ENCODE results near the gene ZMIZ1.

The ZMIZ1 gene

DNA sequence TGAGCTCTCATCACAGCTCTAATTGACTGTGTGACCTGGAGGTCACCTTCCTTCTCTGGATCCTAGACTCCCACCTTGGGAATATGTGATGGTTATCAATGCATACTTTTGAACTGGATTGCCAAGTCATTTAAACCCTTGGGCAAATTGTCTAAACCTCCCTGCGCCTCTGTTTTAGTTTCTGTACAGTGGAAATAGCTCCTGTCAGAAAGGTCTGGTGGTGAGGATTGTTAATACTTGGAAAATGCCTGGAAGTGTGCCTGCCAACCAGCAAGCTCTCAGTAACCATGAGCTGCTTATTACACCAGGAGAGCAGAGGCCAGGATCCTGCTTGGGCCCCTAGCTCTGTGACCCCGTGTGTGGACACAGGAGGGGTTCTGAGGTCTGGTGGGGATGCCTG lies 169.8 kb downstream of the ZMIZ1 start:
- no peak for DNase-seq

DNA sequence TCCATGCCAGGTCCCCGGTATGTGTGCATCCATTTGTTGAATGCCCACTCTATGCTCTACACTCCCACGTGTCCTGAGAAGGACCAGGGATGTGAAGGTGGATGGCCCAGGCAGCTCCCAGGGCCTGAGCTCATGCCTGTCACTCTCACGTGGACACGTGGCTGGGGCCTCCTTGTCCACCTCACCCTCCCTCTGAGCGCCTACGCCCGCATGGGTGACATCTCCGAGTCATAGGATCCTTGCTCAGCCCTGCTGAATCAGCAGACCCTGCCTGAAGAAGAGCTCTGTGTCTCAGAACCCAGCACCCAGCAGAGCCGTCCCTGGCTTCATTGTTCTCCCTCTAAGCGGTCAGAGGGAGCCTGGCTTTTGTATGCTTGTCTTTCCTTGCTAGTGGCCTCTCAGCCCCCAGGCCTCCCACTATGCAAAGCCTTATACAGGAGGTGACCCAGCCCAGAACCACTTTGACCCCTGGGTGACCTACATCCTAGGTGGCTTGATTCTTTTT lies 170.6 kb downstream of the ZMIZ1 start:
- no peak for DNase-seq

DNA sequence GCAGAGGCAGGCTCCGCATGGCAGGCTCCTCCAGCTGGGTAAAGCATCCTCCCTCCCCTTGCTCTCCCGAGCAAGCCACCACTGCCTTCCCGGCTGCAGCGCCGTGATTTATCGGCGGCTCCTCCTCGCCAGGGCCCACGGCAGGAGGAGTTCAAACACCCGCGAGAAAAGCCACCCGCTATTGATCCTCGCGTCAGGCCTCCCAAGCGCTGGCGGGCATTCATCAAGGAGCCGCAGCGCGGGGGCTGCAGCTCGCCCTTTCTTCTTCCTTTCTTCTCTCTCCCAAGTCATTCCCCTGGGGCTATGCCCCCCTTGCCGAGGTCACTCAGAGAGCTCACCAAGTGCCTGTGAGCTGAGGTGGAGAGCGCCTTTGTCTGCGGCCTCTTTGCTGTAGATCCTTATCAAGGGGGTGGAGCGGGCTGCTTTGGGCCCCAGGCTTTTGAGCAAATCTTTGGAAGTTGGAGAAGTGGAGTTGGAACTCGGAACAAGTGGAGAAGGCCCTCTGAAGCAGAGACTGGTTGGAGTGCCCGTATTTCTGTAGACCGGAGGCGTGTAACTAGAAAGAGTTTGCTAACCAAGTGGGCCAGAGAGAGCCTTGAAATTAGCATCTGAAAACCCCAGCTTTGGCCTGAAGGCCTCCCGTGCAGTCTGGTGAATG lies 171.3 kb downstream of the ZMIZ1 start:
- DNase-seq: no peak

DNA sequence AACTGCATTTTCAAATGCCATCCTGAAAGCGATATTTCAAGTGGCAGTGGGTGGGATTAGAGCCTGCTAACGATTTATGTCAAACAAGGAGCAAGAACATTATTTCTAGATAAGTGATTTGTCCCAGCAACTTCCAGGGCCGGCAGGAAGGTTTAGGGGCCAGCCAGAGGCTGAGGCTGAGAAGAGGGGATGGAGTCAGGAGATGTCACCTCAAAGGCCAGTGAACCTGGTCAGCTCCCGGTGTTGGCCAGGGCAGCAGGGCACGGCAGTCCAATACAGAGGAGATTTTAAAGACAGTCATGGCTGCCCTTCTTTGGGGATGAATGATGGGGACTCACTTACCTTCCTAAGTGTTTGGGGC lies 172.8 kb downstream of the ZMIZ1 start:
- no peak for DNase-seq

DNA sequence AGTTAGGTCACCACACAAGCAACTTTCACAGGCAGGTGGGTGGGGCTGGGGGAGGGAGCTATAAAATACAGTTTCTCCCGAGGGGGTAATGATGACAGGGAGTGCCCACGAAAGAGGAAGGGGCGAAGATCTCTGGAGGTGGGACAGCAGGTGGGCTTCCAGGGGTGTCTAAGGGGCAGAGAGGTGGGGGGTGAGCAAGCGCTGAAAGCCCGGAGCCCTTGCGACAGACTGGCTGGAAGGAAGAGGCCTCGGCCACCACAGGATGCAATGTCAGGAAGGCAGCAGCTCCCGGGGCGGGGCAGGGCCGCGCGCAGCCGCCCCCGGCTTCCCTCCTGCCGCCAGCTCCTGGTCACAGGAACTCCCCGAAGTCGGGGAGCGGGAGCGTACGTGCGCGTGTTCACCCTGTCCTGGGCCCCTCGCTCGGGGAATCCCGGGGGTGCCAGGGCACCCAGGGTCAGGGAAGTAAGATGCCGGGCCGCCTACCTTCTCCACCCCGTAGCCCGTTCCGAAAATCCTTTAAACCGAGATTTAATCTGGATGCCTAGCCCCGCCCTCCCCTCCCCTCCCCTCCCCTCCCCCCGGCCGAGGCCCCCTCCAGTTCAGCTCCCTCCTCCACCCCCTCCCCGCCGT lies 173.3 kb downstream of the ZMIZ1 start:
- no peak for DNase-seq

DNA sequence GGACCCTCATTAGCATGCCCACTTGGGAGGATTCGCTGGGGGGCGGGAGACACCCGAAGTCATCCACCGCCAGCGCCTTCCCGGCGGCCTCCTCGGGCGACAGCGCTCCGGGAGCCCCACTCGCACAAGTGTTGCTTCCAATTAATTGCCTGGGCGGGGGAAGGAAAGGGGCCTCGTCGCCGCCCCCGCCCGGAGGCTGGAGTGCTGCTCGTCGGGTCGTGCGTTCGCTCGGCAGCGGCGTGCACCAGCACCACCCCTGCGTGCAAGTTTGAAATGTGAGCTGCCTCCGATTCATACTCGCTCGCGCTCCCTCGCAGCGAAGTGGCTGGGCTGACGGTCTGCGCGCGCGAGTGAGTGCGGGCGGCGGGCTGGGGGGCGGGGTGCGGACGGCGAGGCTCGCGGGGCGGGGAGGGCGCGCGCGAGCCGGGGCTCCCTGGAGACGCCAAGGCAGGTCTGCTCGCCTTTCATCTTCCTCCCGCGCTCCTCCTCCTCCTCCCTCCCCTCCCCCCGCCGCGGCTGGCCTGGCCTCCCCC lies 173.9 kb downstream of the ZMIZ1 start:
- DNase-seq: no peak

DNA sequence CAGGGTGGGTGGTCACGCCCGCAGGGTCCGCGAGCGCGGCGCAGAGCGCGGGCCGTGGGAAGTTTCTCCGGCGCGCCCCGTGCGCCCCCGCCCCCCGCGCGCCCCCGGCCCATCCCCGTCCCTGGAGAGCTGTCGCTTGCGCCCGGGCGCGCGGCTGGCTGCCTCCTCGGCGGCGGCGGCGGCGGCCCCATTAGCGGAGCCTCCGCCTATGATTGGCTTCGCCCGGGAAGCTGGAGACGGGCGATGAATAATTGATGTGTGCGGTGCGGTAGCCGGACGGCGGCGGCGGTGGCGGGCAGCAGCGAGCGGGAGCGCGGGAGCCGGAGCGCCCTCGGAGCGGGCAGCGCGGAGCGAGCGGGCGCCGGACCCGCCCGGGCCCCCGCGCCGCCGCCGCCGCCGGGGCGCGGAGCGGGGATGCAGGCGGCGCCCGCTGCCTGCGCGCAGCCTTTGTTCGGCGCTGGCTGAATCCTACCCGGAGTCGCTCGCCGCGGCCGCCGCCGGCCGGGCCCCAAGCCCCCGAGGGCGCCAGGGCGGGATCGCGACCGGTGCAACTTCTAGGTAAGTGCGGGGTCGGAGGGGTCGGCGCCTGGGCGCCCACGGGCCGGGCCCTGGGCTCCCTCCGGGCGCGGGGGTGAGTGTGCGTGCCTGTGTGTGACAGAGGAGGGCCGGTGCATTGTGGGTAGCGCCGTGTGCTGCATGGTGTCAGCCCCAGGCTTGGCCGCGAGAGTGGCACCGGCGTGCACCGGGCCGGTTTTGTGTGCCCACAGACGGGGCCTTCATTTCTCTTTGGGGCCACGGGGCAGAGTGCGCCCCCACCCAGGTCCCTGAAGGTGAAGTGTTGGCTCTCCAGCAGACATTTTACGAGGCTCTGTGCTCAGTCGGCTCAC lies 174.7 kb downstream of the ZMIZ1 start:
- no peak for DNase-seq

DNA sequence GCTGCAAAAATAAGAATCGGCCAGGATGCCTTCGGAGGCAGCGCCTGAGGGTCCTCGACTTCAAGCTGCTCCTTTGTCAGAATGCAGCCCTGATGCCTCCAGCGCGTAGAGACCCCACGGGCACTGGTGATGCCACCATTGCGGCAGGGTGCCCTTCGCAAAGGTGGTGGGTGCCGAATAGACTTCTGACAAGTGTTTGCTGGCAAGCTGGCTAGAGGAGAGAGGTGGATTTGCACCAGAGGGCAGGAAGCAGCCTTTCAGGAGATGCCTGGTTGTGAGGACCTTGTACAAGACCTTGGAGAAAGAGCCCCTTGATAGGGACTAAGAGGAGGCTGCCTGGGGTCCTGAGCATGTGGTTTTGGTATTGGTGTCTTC lies 175.3 kb downstream of the ZMIZ1 start:
- DNase-seq: no peak

DNA sequence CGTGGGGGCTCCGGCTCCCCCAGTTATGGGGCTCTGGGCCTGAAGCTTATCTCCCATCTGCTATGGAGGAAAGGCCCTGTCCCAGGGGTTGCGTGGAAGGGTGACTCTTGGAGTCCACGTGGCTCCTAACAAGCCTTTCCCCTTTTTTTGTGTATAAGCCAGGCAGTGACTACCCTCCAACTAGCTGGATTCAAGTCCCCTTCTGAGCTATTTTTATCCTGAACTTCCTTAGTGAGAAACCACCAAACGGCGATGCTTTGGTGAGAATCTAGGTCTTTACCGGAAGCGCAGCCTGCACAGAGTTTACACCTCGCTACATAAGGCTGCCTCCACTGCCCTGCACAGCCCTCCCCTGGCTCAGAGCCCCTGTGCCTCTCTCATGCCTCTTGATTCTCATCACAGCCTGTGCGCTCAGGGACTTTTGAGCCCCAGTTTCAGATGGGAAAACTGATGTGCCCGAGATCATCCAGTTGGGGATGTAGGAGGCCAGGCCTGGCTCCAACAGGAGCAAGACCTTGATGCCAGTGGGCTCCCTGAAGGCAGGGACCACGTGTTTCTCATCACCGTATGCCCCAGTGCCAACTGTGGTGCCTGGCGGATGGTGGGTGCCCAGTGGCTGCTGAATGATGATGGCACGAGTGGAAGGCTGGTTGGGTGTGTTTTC lies 176.2 kb downstream of the ZMIZ1 start:
- DNase-seq: no peak

DNA sequence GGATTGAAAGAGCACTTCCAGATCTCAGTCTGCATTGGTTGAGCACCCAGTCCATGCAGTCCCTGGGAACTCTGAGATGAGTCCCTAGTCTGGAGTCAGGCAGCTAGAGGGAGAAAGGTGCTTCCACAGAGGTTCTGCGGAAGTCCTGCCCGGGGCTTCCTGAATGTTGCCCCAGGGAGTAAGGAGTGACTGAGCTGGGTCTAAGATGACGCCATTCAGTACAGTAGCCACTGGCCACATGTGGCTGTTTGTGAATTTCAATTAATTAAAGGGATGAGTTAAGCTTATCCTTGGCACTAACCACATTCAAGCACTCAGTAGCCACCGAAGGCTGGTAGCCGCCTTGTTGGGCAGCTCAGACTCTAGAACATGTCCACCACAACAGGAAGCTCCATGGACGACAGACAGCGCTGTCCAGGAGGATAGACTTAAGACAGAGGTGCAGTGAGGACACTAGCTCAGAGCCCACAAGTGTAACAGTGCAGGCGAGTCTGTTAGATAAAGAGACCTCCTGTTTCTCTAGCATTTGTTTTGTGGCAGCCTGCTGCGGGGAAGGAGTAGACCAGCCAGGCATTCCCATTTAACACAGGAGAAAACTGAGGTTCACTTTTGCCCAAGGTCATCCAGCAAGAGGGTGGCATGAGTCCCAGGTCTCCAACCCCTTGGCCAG lies 176.9 kb downstream of the ZMIZ1 start:
- no peak for DNase-seq

DNA sequence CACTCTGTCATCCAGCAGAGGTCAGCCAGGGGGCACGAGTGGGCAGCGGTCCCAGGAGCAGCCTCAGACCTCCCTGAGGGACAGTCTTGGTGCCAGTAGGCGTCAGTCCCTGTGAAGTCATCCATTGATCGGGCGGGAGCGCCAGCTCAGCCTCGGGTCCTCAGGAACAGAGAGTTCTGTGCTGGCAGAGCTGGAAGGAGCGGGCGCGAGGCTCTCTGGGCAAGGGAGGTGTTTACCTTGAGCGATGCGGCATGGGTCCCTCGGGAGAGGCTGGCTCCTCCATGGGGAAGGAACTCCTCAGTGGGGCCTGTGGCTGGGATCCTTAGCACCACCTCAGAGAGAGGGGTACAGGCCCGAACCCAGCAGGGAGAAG lies 177.4 kb downstream of the ZMIZ1 start:
- no peak for DNase-seq

DNA sequence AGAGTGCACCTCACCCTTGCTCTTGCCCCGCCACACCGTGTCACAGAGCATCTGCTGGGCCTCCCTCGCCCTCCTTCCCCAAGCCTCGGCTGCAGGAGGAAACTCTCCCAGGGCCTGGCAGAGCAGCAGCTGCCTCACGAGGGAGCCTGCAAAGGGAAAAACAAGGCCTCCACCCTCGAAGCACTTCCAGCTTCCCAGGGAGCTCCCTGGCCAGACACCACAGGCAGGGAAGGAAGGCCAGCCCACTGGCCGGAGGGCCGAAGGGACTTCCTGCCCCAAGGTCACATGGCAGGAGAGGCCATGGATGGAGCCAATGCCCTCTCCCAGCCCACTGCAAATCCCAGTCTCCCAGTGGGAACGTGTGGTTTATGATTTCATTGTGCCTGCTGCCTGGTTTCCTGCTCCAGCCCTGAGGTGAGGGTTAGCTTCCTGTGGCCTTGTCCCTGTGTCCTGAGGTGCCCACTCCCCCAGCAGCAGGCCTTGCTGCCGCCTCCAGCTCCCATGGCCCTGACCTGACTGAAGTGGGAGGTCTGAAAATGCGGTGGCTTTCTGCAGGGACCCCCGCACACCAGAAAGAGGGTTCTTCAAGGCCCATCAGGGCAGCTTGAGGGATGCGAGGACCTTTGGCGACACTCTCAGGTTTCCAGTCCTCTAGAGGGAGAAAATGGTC lies 178.0 kb downstream of the ZMIZ1 start:
- no peak for DNase-seq

DNA sequence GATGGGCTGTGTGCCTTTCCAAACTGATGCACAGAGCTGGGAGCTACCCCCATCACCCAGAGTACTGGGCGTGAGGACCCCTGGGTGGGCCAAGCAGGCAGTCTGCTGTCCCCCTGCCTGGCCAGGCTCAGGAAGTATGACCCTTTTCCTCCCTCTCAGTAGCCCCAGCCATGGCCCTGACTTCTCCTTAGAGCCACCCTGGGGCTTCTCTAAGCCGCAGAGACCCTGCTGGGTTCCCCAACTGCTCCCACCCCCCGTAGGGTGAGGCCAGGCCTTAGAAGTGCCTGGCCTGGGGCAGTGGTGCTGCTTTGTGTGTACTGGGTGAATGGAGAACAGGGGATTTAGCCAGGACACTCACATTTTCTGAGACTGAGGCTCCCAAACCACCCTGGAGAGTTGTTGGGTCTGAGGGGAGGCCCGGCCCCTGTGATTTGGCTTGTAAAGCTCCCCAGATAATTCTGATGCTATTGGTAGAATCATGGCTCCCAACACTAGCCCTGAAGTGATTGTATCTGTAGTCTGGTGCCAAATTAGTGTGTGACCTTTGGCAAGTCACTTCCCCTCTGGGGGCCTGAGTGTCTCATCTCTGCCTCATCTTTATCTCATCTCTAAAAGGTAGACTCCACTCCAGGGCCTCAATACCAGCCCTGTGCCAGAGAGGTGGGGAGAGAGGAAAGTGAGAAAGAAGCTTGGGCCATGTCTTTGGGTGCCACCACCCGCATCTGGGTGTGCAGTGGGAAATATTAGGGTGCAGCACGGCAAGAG lies 178.8 kb downstream of the ZMIZ1 start:
- no peak for DNase-seq

DNA sequence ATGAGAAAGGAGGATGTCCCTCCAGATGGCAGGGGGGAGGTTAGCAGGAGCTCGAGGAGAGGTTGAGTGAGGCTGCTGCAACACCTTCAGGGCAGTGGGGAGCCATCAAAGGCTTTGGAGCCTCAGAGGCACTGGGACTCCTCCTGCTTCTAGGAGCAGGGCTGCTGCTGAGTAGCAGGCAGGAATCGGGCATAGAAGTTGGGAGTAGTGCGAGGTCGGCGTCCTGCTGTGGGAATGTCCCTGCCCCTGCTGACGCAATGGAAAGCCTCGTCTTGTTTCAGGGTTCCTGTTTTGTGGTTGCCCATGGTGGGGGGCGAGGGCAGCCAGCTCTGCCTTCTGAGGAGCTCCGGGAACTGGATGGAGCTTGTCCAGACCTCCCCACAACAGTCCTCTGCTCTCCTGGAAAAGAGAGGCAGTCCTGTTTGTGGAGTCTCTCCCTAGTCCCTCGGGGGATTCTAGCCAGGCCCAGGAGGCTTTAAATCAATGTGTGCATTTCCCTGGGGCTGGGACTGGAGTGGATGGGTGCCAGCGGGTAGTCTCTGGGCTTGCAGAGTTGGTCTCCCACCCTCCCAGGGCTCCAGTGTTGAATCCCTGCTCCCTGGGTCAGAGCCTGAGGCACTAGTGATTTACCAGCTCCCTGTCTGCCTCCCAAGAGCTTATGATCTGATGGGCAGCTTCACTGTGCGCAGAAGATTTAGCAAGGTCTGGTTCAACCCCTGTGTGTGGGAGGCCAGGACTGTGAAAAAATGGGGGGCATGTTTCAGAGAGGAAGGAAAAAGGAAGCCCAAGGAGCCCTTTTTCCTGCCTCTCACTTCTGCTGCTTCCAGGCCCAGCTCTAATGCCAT lies 179.8 kb downstream of the ZMIZ1 start:
- no peak for DNase-seq

DNA sequence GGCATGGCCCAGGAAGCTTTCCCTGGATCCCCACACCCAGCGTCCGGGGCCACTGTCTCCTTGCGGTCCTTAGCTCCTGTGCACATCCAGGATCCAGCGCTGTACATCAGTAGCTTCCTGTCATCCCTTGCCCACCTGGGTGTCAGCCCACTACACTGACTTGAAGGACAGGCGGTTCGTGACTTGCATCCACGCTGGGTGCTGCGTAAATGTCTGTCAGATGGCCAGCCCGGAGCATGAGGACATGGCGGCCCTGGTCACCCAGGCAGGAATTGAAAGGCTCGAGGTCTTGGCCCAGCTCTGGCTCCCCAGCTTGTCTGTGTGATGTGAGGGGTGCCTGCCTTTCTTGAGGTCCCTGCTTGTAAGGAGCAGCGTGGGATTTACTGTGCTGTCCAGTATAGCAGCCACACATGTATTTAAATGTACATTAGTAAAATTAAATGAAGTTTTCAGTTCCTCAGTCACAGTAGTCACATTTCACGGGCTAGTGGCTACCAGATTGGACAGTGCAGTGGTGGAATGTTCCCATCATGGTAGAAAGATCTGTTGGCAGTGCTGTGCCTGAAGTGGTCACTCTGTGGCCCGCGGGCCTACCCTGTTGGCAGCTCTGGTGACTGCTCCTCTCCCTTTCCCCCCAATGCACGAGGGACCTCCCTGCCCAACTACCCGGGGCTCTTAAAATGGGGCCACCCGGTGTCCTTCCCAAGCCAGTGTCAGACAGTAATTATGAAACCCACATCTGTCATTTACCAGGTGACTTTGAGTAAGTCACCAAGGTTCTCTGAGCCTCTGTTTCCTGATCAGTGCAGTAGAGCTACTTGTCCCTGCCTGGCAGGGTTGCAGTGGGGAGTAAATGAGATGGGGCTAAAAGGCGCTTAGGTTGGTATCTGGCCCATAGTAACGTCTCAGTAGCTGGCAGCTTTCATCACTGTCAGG lies 180.7 kb downstream of the ZMIZ1 start:
- no peak for DNase-seq

DNA sequence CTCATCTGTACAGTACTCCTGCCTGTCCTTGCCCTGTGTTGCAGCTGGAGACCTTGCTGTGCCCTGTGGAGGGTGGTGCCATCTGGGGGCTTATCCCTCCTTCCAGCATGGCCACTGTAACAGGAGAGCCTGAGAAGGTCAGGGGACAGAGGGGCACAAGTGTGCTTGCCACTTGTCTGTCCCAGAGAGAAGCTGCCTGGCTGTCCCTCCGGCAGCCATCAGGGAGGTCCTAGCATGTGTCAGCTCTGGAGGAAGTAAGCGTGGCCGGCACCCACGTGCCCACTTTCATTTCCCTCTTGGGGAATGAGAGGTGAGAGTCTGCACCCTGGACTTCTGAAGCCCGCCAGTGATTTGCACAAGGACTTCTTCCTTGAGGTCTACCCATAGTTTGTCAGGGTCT lies 181.5 kb downstream of the ZMIZ1 start:
- no peak for DNase-seq

DNA sequence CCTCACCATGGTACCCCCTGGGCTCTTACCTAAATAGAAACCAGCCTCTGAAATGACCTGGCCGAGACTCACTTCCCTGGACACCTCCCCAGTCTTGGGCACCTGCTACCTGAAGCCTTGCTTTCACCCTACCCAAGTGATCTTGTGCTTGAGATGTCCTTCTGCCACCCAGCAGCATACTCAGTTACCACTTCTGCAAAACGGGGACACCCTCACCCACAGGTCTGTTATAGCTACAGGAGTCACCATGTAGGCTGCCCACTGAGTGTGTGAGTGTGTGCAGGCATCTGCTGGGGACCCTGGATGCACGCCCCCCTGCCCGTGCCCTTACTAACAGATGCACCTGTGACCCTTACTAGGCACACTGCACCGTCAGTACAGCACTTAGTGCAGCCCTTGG lies 183.7 kb downstream of the ZMIZ1 start:
- DNase-seq: no peak

DNA sequence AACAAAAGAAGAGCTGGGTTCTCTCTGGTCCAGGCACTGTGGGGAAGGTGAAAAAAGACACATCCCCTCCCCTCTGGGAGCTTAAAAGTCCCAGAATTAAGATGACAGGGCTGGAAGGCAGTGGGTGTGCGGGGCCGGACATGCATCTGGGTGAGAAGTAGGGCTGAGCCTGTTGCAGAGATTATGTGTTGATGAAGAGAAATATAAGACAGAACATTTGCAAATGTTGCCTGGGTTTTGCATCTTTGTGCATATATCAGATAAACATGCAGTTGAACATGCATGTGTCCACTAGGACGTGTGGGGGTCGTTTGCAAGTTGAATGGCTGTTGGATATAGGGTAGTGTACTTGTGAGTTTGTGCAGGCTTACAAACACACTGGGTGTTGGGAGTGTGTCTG lies 184.2 kb downstream of the ZMIZ1 start:
- DNase-seq: no peak

DNA sequence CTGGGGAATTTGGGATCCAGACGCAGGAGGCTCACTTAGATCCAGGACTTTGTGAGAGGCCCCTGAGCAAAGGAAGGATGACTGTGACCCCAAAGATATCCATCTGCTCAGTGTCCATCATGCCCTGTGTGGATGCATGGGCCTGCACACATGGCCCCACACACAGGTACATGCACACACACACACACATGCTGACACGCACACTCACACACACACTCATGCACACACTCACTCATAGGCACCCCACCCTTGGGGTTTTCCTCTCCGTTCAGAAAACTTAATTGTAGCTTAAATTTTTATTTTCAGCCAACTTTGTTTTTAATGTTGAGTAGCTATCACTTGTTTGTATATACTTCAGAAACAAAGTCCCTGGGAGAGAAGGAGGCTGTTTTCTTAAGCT lies 184.9 kb downstream of the ZMIZ1 start:
- DNase-seq: no peak
